Measurements from ENCODE around the gene ETS2.

The ETS2 gene

GRCh38 chr21:38802050-38803026 is 3.4 kb upstream of the ETS2 start:
- H3K4me3 ChIP-seq (replicated peaks; ENCODE audit: insufficient read depth, low read length) = no peak overlapping the region
- H3K27ac ChIP-seq (replicated peaks) = no peak overlapping the region
- no peak for DNase-seq (ENCODE audit: low read depth in 1 of 2, low spot score in 1 of 2)
- H3K27me3 ChIP-seq (ENCODE audit: insufficient read depth, poor library complexity, severe bottlenecking) = no peaks in the 10 kb centered on the region
- TF ChIP-seq REST (IDR thresholded peaks at IDR 0.05; ENCODE audit: insufficient replicate concordance, low read depth) = no peak
- no peak for TF ChIP-seq CTCF (IDR thresholded peaks at IDR 0.05; ENCODE audit: insufficient read depth, low read length)
- TF ChIP-seq POLR2AphosphoS5 (IDR thresholded peaks at IDR 0.05; ENCODE audit: low read depth) = no peak
- no peak for TF ChIP-seq GABPA (IDR thresholded peaks at IDR 0.05; ENCODE audit: low read depth)
- no peak for TF ChIP-seq SPI1 (IDR thresholded peaks at IDR 0.05; ENCODE audit: borderline replicate concordance, low read depth)

- Histone ChIP-seq H3K27me3 (ENCODE audit: insufficient read depth, poor library complexity, severe bottlenecking) (no peaks in the 10 kb centered on the region), H3K27ac (replicated peaks) (no peak overlapping the region), H3K4me3 (replicated peaks; ENCODE audit: insufficient read depth, low read length) (no peak overlapping the region)
- TF ChIP-seq SPI1 (IDR thresholded peaks at IDR 0.05; ENCODE audit: borderline replicate concordance, low read depth) (no peak), CTCF (IDR thresholded peaks at IDR 0.05; ENCODE audit: insufficient read depth, low read length) (no peak), REST (IDR thresholded peaks at IDR 0.05; ENCODE audit: insufficient replicate concordance, low read depth) (no peak), GABPA (IDR thresholded peaks at IDR 0.05; ENCODE audit: low read depth) (no peak), POLR2AphosphoS5 (IDR thresholded peaks at IDR 0.05; ENCODE audit: low read depth) (no peak)
- DNase-seq (ENCODE audit: low read depth in 1 of 2, low spot score in 1 of 2) = no peak
Observed at GRCh38 chr21:38803075-38803660, 2.6 kb upstream of the ETS2 start.

- H3K27me3 ChIP-seq (ENCODE audit: insufficient read depth, poor library complexity, severe bottlenecking) = no peaks in the 10 kb centered on the region
- no peak overlapping the region for H3K4me3 ChIP-seq (replicated peaks; ENCODE audit: insufficient read depth, low read length)
- H3K27ac ChIP-seq (replicated peaks) = no peak overlapping the region
- DNase-seq (ENCODE audit: low read depth in 1 of 2, low spot score in 1 of 2) = peak in 1 of 2 experiments; percentile 59
- TF ChIP-seq POLR2AphosphoS5 (IDR thresholded peaks at IDR 0.05; ENCODE audit: low read depth) (no peak), SPI1 (IDR thresholded peaks at IDR 0.05; ENCODE audit: borderline replicate concordance, low read depth) (no peak), CTCF (IDR thresholded peaks at IDR 0.05; ENCODE audit: insufficient read depth, low read length) (peak; percentile 21)
Observed at GRCh38 chr21:38804030-38804788, 1.5 kb upstream of the ETS2 start.
